Fibroblast of mammary gland (primary cell): Measurements from ENCODE around the gene DDX55.

Source experiments
- DNase-seq: peaks from one replicate; pipeline ENCODE4 v3.0.0-alpha.2; 2010; ENCODE audit warnings: low read depth
- H3K4me3 ChIP-seq: 2 replicates; pipeline ENCODE4 v1.5.1; 2011; ENCODE audit warnings: low read depth, mild to moderate bottlenecking, low read length, moderate library complexity; ENCODE audit not compliant: control insufficient read depth
- CTCF ChIP-seq: conservative IDR thresholded peaks from 2 replicates; pipeline ENCODE4 v1.5.1; 2011; ENCODE audit warnings: low read depth, low read length, inconsistent platforms; ENCODE audit not compliant: control insufficient read depth, insufficient read depth

The DDX55 gene

DNA sequence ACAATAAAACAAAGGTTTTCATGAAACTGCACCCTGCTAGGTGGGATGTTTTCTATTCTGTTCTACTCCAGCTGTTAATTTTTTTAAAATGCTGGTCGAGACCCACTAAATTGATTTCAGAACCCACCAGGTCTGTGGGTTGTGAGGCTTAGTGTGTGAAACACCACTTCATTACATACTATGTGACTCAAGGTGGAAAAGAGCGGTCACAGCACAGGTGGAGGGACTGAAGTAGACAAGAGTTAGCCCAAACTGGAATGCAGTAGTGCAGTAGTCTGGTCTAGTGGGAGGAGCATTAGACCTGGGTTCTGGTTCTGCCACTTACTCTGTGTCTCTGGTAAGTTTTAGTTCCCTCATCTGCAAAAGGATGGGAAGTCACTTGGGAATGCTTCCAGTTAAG, 12.2 kb downstream of the DDX55 start:
- no peak for DNase-seq
- TF ChIP-seq CTCF: no peak
- H3K4me3 ChIP-seq: no peak overlapping the region

GRCh38 chr12:123614531-123614930, 12.6 kb downstream of the DDX55 start:
- DNase-seq: peak; percentile 90
- H3K4me3 ChIP-seq: no peak overlapping the region
- no peak for TF ChIP-seq CTCF

- H3K4me3 ChIP-seq: no peak overlapping the region
Measured at GRCh38 chr12:123617144-123617543, 15.2 kb downstream of the DDX55 start.

GRCh38 chr12:123617580-123617979, 15.7 kb downstream of the DDX55 start:
- no peak for TF ChIP-seq CTCF
- DNase-seq: no peak
- H3K4me3 ChIP-seq: no peak overlapping the region

More at GRCh38 chr12:123617144-123617543, 15.2 kb downstream of the DDX55 start:
- no peak for TF ChIP-seq CTCF
- no peak for DNase-seq

DNA sequence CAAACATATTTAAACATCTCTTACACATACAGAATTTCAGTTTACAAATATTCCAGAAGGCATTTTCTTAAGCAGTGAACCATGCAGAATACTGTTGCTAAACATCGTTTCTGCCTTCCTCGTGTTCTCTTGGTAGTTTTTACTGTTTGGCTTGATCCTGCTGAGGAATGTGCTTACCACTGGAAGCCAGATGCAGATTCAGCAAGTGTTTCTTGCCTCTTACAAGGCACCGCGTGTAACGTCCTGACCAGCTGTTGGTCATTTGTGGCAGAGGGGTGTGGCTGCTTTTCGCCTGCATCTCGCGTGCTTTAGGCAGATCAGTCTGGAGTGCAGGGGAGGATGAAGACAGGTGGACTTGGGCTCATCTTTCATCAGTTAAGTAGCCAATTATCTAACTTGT, 19.2 kb downstream of the DDX55 start:
- no peak overlapping the region for H3K4me3 ChIP-seq
- peak; percentile 28 for DNase-seq
- no peak for TF ChIP-seq CTCF

DNA sequence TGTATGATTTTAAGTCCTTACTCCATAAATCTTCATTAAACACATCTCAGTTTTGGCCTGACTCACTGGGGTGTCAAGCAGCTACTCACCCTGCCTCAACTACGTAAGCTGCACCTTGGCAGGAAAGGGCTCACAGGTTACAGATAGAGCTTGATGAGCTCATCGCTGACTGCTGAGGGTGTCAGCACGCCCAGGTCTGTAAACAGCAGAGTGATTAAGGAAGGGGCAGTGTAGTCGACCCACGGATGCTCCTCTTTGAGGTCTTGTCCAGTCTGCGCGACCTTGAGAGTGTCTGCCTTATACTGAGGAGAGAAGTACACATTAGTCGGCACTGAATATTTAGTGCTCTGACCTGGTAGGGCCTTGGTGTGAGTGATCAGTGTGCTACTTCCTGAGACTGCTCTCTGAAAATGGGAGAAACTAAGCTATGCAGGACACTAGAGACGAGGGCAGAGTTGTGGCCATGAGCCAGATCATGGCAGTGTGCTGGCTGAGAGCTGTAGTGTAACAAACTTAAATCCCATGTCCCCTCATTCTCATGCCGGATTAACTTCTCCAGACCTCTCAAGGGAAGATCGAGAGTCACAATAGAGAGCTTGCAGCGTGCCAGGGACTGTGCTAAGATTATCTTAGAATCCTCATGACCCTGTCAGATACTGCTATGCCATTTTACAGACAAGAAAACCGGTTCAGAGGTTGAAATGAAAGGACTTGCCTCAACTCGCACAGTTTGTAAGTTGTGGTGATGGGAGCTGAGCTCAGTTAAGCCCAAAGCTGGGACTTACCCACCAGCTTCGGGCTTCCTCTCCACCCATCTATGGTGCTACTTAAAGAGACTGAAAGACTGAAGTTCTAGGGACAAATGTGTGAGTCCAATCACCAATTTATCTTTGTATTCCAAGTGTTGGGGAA, 20.0 kb downstream of the DDX55 start:
- H3K4me3 ChIP-seq: no peak overlapping the region
- TF ChIP-seq CTCF: no peak
- peak; percentile 46 for DNase-seq
